ENCODE results near the gene CCDC38.

The CCDC38 gene

DNA sequence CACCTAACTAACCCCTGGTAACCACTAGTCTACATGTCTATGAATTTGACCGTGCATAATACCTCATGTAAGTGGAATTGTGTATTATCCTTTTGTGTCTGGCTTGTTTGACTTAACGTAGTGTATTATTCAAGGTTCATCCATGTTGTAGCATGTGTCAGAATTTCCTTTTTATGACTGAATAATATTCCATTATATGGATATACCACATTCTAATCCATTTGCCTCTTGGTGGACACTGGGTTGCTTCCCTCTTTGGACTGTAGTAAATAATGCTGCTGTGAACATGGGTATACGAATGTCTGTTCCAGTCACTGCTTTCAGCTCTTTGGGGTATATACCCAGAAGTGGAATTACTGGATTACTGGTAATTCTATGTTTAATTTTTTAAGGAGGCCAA, 80.4 kb downstream of the CCDC38 start:
- TF ChIP-seq, protein P1, sequence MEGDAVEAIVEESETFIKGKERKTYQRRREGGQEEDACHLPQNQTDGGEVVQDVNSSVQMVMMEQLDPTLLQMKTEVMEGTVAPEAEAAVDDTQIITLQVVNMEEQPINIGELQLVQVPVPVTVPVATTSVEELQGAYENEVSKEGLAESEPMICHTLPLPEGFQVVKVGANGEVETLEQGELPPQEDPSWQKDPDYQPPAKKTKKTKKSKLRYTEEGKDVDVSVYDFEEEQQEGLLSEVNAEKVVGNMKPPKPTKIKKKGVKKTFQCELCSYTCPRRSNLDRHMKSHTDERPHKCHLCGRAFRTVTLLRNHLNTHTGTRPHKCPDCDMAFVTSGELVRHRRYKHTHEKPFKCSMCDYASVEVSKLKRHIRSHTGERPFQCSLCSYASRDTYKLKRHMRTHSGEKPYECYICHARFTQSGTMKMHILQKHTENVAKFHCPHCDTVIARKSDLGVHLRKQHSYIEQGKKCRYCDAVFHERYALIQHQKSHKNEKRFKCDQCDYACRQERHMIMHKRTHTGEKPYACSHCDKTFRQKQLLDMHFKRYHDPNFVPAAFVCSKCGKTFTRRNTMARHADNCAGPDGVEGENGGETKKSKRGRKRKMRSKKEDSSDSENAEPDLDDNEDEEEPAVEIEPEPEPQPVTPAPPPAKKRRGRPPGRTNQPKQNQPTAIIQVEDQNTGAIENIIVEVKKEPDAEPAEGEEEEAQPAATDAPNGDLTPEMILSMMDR (IDR thresholded peaks at IDR 0.05; ENCODE audit: extremely low read depth, insufficient read depth, missing control alignments): no peak
- DNase-seq (ENCODE audit: low spot score): no peak
- in situ Hi-C loops (cut with MboI; ENCODE audit: low pct_unique_long_range_greater_than_20kb, low sequenced_read_pairs, unreplicated experiment): no loop called here

DNA sequence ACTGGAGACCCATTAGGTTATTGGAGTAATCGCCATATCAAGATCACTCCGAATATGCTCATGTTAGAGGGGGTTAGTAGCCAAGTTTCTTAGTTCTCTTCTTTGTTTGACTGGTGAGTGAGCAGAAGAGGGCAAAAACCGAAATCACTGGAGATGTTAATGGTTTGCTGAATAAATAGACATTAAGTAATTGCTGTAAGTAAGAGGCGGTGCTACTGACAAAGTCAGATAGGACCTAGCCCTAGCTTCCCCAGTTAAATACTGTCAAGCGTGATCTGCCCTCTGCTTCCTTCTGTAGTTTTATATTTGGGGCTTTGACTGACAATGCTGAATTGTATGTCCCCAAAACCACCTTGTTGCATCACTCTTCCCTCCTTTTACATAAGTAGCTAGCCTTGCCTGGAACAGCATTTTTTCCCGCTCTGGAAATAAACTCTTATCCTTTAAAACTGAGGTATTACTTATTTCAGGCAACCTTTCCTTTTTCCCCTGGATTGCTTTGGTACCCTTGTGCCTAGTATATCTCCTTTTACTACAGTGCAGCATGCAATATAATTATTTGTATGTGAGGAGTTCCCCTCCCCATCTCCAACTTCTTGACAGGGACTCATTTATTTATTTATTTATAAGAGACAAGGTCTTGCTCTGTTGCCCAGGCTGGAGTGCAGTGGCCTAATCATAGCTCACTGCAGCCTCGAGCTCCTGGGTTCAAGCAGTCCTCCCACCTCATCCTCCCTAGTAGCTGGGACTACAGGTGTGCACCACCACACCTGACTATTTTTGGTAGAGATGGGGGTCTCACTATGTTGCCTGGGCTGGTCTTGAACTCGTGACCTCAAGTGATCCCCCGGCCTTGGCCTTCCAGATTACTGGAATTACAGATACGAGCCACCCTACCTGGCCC, 82.2 kb downstream of the CCDC38 start:
- TF ChIP-seq, protein P1 (IDR thresholded peaks at IDR 0.05; ENCODE audit: extremely low read depth, insufficient read depth, missing control alignments): no peak
- in situ Hi-C loops (cut with MboI; ENCODE audit: low pct_unique_long_range_greater_than_20kb, low sequenced_read_pairs, unreplicated experiment): no loop called here
- no peak for DNase-seq (ENCODE audit: low spot score)

DNA sequence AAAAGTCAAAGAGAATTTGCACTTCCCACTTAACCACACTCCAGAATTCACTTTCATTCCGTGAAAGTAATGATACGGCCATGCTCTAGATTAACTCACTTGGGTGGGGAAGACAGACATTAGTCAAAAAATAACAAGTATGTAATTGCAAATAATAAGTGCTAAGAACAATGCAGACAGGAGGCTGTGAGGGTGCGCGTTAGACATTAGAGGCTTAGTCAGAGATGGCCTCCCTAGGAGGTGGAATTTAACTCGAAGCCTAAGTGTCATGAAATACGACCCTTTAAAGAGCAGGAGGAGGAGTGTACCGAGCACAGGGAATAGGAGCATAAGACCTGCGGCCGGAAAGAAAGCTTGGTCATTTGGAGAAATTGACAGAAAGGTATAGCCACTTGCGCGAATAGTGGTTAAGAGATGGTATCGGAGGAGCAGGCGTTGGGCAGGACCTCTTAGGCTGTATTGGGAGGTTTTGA, 83.0 kb downstream of the CCDC38 start:
- TF ChIP-seq, protein P1 (IDR thresholded peaks at IDR 0.05; ENCODE audit: extremely low read depth, insufficient read depth, missing control alignments): no peak
- in situ Hi-C loops (cut with MboI; ENCODE audit: low pct_unique_long_range_greater_than_20kb, low sequenced_read_pairs, unreplicated experiment): no loop called here
- DNase-seq (ENCODE audit: low spot score): no peak

- TF ChIP-seq, protein P1 (IDR thresholded peaks at IDR 0.05; ENCODE audit: extremely low read depth, insufficient read depth, missing control alignments): peak; percentile 9
- in situ Hi-C loops (cut with MboI; ENCODE audit: low pct_unique_long_range_greater_than_20kb, low sequenced_read_pairs, unreplicated experiment): no loop called here
- peak; percentile 97 for DNase-seq (ENCODE audit: low spot score)
Observed at GRCh38 chr12:95858451-95859343, 83.7 kb downstream of the CCDC38 start, which contains the start of gene SNRPF. Gene SNRPF (plus strand): TSS chr12:95858952. CDS start chr12:95859074, 122 bp downstream.

- TF ChIP-seq, protein P1 (IDR thresholded peaks at IDR 0.05; ENCODE audit: extremely low read depth, insufficient read depth, missing control alignments): no peak
- in situ Hi-C loops (cut with MboI; ENCODE audit: low pct_unique_long_range_greater_than_20kb, low sequenced_read_pairs, unreplicated experiment): no loop called here
- no peak for DNase-seq (ENCODE audit: low spot score)
Observed at GRCh38 chr12:95857799-95858198, 84.6 kb downstream of the CCDC38 start.

- DNase-seq (ENCODE audit: low spot score): no peak
- in situ Hi-C loops (cut with MboI; ENCODE audit: low pct_unique_long_range_greater_than_20kb, low sequenced_read_pairs, unreplicated experiment): no loop called here
- TF ChIP-seq, protein P1 (IDR thresholded peaks at IDR 0.05; ENCODE audit: extremely low read depth, insufficient read depth, missing control alignments): no peak
Observed at GRCh38 chr12:95857156-95857555, 85.3 kb downstream of the CCDC38 start.
